IMR-90 (cell line): ENCODE data around the gene ARFGAP3. TPM values are rescaled to one million over a fixed set of nuclear protein-coding genes. Genes with fewer than 3 reads are reported as not detected.

Source experiments
- ATAC-seq: fragments of 200-7000 bp; cut with Tn5 transposase; 2 replicates; pipeline ENCODE4 v1.9.1; 2020; ENCODE audit warnings: low read depth, mild to moderate bottlenecking, moderate library complexity
- BruUV-seq: library from RNA; stranded (reverse); fragments of 400-500 nt; replicated peaks from 2 replicates; lab custom pipeline; 2021; lab: Mats Ljungman, UMichigan
- CTCF ChIA-PET: fragments of 300-600 bp; formaldehyde crosslinking; extraction: SDS; loops from one replicate; lab custom pipeline; 2021; ENCODE audit warnings: antibody characterized with exemption; lab: Yijun Ruan, JAX
- POLR2A ChIA-PET: fragments of 300-600 bp; sonication (Branson Sonifier 250); formaldehyde crosslinking; loops from one replicate; lab custom pipeline; 2022; ENCODE audit warnings: antibody characterized with exemption; ENCODE audit not compliant: unreplicated experiment; lab: Charles Lee
- DNase-seq: peaks from one replicate; pipeline ENCODE4 v3.0.0; 2013
- H2AFZ ChIP-seq: replicated peaks from 2 replicates; pipeline ENCODE3; 2013; ENCODE audit warnings: low read length, mild to moderate bottlenecking; ENCODE audit not compliant: poor library complexity
- H2AK5ac ChIP-seq: 2 replicates; pipeline ENCODE4 v1.6.1; 2013; ENCODE audit warnings: low read depth, low read length, inconsistent platforms
- H2AK9ac ChIP-seq: replicated peaks from 2 replicates; pipeline ENCODE3; 2013; ENCODE audit warnings: mild to moderate bottlenecking, low read depth, low read length, moderate library complexity; ENCODE audit not compliant: poor library complexity
- H2BK120ac ChIP-seq: 2 replicates; pipeline ENCODE4 v1.6.1; 2013; ENCODE audit warnings: low read depth, low read length, inconsistent platforms
- H2BK15ac ChIP-seq: 3 replicates; pipeline ENCODE4 v1.6.1; 2013; ENCODE audit warnings: low read depth, low read length, inconsistent platforms
- H2BK20ac ChIP-seq: 2 replicates; pipeline ENCODE4 v1.6.1; 2013; ENCODE audit warnings: low read depth, mild to moderate bottlenecking, inconsistent platforms, low read length, moderate library complexity
- H2BK5ac ChIP-seq: 2 replicates; pipeline ENCODE4 v1.6.1; 2013; ENCODE audit warnings: mild to moderate bottlenecking, low read depth, low read length, inconsistent platforms; ENCODE audit not compliant: poor library complexity, severe bottlenecking
- H3K14ac ChIP-seq: replicated peaks from 2 replicates; pipeline ENCODE4 v1.6.1; 2013; ENCODE audit warnings: low read depth, low read length, inconsistent platforms
- H3K18ac ChIP-seq: 2 replicates; pipeline ENCODE4 v1.6.1; 2013; ENCODE audit warnings: low read depth, low read length, control low read depth
- H3K23ac ChIP-seq: 2 replicates; pipeline ENCODE4 v1.6.1; 2013; ENCODE audit warnings: low read depth, low read length, inconsistent platforms
- H3K27ac ChIP-seq: 2 replicates; pipeline ENCODE4 v1.5.1; 2013; ENCODE audit warnings: mild to moderate bottlenecking, control low read depth, low read length; ENCODE audit not compliant: insufficient read depth
- H3K27me3 ChIP-seq: 2 replicates; pipeline ENCODE4 v1.6.1; 2013; ENCODE audit warnings: low read length; ENCODE audit not compliant: control insufficient read depth, insufficient read depth
- H3K36me3 ChIP-seq: 2 replicates; pipeline ENCODE4 v1.6.1; 2013; ENCODE audit warnings: low read length, mixed read lengths; ENCODE audit not compliant: control insufficient read depth, insufficient read depth
- H3K4ac ChIP-seq: 2 replicates; pipeline ENCODE4 v1.6.1; 2013; ENCODE audit warnings: low read depth, low read length, inconsistent platforms
- H3K4me1 ChIP-seq: 2 replicates; pipeline ENCODE4 v1.6.1; 2013; ENCODE audit warnings: low read length, mixed read lengths; ENCODE audit not compliant: control insufficient read depth, insufficient read depth
- H3K4me2 ChIP-seq: 2 replicates; pipeline ENCODE4 v1.6.1; 2013; ENCODE audit warnings: low read depth, mild to moderate bottlenecking, control low read depth, low read length, moderate library complexity
- H3K4me3 ChIP-seq: 2 replicates; pipeline ENCODE4 v1.5.1; 2013; ENCODE audit warnings: low read depth, mild to moderate bottlenecking, control low read depth, low read length, moderate library complexity; ENCODE audit not compliant: insufficient read depth
- H3K56ac ChIP-seq: 2 replicates; pipeline ENCODE4 v1.6.1; 2013; ENCODE audit warnings: low read length, inconsistent platforms; ENCODE audit not compliant: insufficient read depth; ENCODE audit errors: extremely low read depth
- H3K79me1 ChIP-seq, 2 experiments: 2 replicates each; pipeline ENCODE4 v1.6.1; 2013; ENCODE audit warnings: low read length in 2 of 2, inconsistent platforms in 1 of 2, low read depth in 1 of 2
- H3K9ac ChIP-seq: 2 replicates; pipeline ENCODE4 v1.6.1; 2013; ENCODE audit warnings: low read depth, low read length, control low read depth
- H3K9me1 ChIP-seq: 2 replicates; pipeline ENCODE4 v1.6.1; 2013; ENCODE audit warnings: low read length, inconsistent platforms; ENCODE audit not compliant: insufficient read depth
- H3K9me3 ChIP-seq: 2 replicates; pipeline ENCODE4 v1.6.1; 2013; ENCODE audit warnings: low read length; ENCODE audit not compliant: control insufficient read depth, insufficient read depth
- H4K20me1 ChIP-seq: 2 replicates; pipeline ENCODE4 v1.6.1; 2013; ENCODE audit warnings: low read length, inconsistent platforms; ENCODE audit not compliant: insufficient read depth
- H4K5ac ChIP-seq: 2 replicates; pipeline ENCODE4 v1.6.1; 2013; ENCODE audit warnings: mild to moderate bottlenecking, low read depth, low read length, control low read depth
- H4K8ac ChIP-seq, 2 experiments: 2 replicates each; pipeline ENCODE4 v1.6.1; 2013; ENCODE audit warnings: low read depth in 2 of 2, low read length in 2 of 2, control low read depth in 1 of 2, inconsistent platforms in 1 of 2
- H4K91ac ChIP-seq: 2 replicates; pipeline ENCODE4 v1.6.1; 2013; ENCODE audit warnings: low read depth, low read length, inconsistent platforms; ENCODE audit not compliant: insufficient read depth
- BHLHE40 ChIP-seq: fragments of 150-350 bp; IDR thresholded peaks from 2 replicates; pipeline ENCODE4 v1.6.1; 2016; ENCODE audit warnings: mild to moderate bottlenecking, low read depth, low read length
- CHD1 ChIP-seq: IDR thresholded peaks from 2 replicates; pipeline ENCODE4 v1.6.1; 2012; ENCODE audit warnings: low read depth, low read length, improper control_type of control experiment
- FOS ChIP-seq: fragments of 150-350 bp; IDR thresholded peaks from 2 replicates; pipeline ENCODE4 v1.6.1; 2016; ENCODE audit warnings: low read depth, low read length
- MAFK ChIP-seq: IDR thresholded peaks from 2 replicates; pipeline ENCODE4 v1.6.1; 2012; ENCODE audit warnings: low read depth, low read length, improper control_type of control experiment
- MXI1 ChIP-seq: IDR thresholded peaks from 2 replicates; pipeline ENCODE4 v1.6.1; 2012; ENCODE audit warnings: low read depth, mild to moderate bottlenecking, low read length, moderate library complexity, borderline replicate concordance
- NFE2L2 ChIP-seq: fragments of 150-350 bp; IDR thresholded peaks from 2 replicates; pipeline ENCODE4 v1.6.1; 2016; ENCODE audit warnings: low read depth, mild to moderate bottlenecking, low read length
- POLR2A ChIP-seq: IDR thresholded peaks from 2 replicates; pipeline ENCODE4 v1.6.1; 2012; ENCODE audit warnings: mild to moderate bottlenecking, low read depth, low read length
- RCOR1 ChIP-seq: IDR thresholded peaks from 2 replicates; pipeline ENCODE4 v1.6.1; 2012; ENCODE audit warnings: mild to moderate bottlenecking, low read length, improper control_type of control experiment; ENCODE audit not compliant: insufficient replicate concordance
- RFX5 ChIP-seq: IDR thresholded peaks from 2 replicates; pipeline ENCODE4 v1.8.0; 2012; ENCODE audit warnings: low read depth, mild to moderate bottlenecking, low read length, moderate library complexity
- SMC3 ChIP-seq: fragments of 150-350 bp; IDR thresholded peaks from 2 replicates; pipeline ENCODE4 v1.6.1; 2016; ENCODE audit warnings: low read depth, mild to moderate bottlenecking, antibody characterized with exemption, low read length, moderate library complexity
- WGBS, 2 experiments: methylation state at CpG; one replicate each; pipeline versions ENCODE4 v1.1.5 to v1.1.7; 2013; ENCODE audit warnings: missing lambda C conversion rate in 2 of 2; ENCODE audit not compliant: insufficient read length in 1 of 2; ENCODE audit errors: extremely low coverage in 2 of 2; 5-methylcytosine and 5-hydroxymethylcytosine counted together
- dilution Hi-C: fragments of 300-500 bp; cut with HindIII; formaldehyde crosslinking; loops from one replicate; pipeline ENCODE4 v1.14.3; 2018; ENCODE audit warnings: low sequenced_read_pairs; ENCODE audit not compliant: unreplicated experiment
- in situ Hi-C: fragments of 300-500 bp; cut with MboI; formaldehyde crosslinking; loops from 3 replicates; pipeline ENCODE4 v1.14.3; 2019; ENCODE audit warnings: low sequenced_read_pairs, inconsistent platforms, mixed read lengths
- intact Hi-C: fragments of 100-400 bp; cut with micrococcal nuclease; formaldehyde crosslinking; loops from 2 replicates; pipeline ENCODE4 v1.10.0; 2022
- polyA plus RNA-seq, 3 experiments: library from polyadenylated mRNA; depleted of rRNA; stranded (reverse); fragments of >200 nt; gene quantifications; 2 replicates each; pipeline ENCODE4 v1.2.3, GENCODE V29; 2012; ENCODE audit warnings: low replicate concordance in 1 of 3
- total RNA-seq: library from RNA; depleted of rRNA; stranded (reverse); fragments of >200 nt; gene quantifications from 2 replicates; pipeline ENCODE4 v1.2.3, GENCODE V29; 2012
- TF ChIP-seq, protein P1 (sequence below): fragments of 150-350 bp; IDR thresholded peaks from 2 replicates; pipeline ENCODE4 v1.6.1; 2017; ENCODE audit warnings: mild to moderate bottlenecking, antibody characterized with exemption, low read length, low read depth
- TF ChIP-seq, protein P2 (sequence below): conservative IDR thresholded peaks from 2 replicates; pipeline ENCODE4 v1.5.1; 2012; ENCODE audit warnings: mild to moderate bottlenecking, low read depth, low read length, improper control_type of control experiment

The ARFGAP3 gene
- total and polyA plus RNA-seq, 2 of the 4 experiments (the other 2 are of a cell fraction): 50.0 to 70.1 TPM

DNA sequence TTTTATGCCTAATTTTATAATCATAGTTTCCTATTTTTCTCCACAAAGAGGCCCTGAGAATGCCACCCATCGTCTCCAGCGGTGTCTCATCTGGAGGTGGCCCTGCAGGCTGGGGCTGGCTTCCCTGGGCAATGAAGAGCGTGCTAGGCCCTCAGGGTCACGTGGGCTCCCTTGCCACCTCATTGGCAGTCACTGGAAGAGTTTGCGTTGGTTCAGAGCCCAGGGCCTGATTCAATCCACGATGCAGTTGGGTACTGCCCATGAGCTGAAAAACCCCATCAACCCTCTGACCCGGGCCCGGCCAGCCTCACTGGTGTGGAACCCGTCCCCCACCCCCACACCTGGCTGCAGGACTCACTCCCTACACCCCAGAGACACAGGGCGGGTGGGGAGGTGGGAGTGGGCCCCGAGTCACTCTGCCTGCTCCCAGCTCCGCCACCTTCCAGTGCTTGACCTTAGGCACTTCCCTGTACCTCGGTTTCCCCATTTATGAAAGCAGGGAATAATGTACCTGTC is 93.0 kb downstream of the ARFGAP3 start:
- no peak for ATAC-seq
- ChIA-PET CTCF (no interaction called here), POLR2A (no interaction called here)
- H4K5ac ChIP-seq: no peak overlapping the region
- no peak for DNase-seq
- no peak overlapping the region for H2AFZ ChIP-seq
- peaks cover 19% of the 10 kb centered on the region for H3K9me1 ChIP-seq
- no peak overlapping the region for H3K4ac ChIP-seq
- no peak overlapping the region for H2BK5ac ChIP-seq
- intact Hi-C loops: no loop called here
- H3K14ac ChIP-seq: no peak overlapping the region
- TF ChIP-seq NFE2L2 (no peak), CHD1 (no peak), RFX5 (no peak), MAFK (no peak), FOS (no peak), RCOR1 (no peak), POLR2A (no peak), BHLHE40 (no peak), SMC3 (no peak), MXI1 (no peak)
- TF ChIP-seq, protein P1, sequence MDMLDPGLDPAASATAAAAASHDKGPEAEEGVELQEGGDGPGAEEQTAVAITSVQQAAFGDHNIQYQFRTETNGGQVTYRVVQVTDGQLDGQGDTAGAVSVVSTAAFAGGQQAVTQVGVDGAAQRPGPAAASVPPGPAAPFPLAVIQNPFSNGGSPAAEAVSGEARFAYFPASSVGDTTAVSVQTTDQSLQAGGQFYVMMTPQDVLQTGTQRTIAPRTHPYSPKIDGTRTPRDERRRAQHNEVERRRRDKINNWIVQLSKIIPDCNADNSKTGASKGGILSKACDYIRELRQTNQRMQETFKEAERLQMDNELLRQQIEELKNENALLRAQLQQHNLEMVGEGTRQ: no peak
- TF ChIP-seq, protein P2, sequence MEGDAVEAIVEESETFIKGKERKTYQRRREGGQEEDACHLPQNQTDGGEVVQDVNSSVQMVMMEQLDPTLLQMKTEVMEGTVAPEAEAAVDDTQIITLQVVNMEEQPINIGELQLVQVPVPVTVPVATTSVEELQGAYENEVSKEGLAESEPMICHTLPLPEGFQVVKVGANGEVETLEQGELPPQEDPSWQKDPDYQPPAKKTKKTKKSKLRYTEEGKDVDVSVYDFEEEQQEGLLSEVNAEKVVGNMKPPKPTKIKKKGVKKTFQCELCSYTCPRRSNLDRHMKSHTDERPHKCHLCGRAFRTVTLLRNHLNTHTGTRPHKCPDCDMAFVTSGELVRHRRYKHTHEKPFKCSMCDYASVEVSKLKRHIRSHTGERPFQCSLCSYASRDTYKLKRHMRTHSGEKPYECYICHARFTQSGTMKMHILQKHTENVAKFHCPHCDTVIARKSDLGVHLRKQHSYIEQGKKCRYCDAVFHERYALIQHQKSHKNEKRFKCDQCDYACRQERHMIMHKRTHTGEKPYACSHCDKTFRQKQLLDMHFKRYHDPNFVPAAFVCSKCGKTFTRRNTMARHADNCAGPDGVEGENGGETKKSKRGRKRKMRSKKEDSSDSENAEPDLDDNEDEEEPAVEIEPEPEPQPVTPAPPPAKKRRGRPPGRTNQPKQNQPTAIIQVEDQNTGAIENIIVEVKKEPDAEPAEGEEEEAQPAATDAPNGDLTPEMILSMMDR: no peak
- H2BK15ac ChIP-seq: no peak overlapping the region
- H3K27ac ChIP-seq: no peak overlapping the region
- H4K8ac ChIP-seq: no peak overlapping the region
- no peak overlapping the region for H2AK9ac ChIP-seq
- H3K18ac ChIP-seq: no peak overlapping the region
- no peaks in the 10 kb centered on the region for H4K20me1 ChIP-seq
- WGBS, 2 experiments: 78% methylated on average over 5 of the region's 13 CpGs; no CpG with 5 or more reads in 1 of the 2 experiments
- 0 out of 2 replicates have a peak overlapping the region, but pooled peaks have one; percentile 32 for H2BK120ac ChIP-seq
- H2AK5ac ChIP-seq: peak overlapping the region; percentile 39
- no peak overlapping the region for H3K56ac ChIP-seq
- in situ Hi-C loops: no loop called here
- no peaks in the 10 kb centered on the region for H3K79me1 ChIP-seq
- H3K36me3 ChIP-seq: no peaks in the 10 kb centered on the region
- no peak overlapping the region for H3K23ac ChIP-seq
- H3K4me1 ChIP-seq: peaks cover 13% of the 10 kb centered on the region
- no TSS peak for BruUV-seq
- no peak overlapping the region for H4K91ac ChIP-seq
- no peak overlapping the region for H3K9ac ChIP-seq
- H2BK20ac ChIP-seq: no peak overlapping the region
- H3K4me3 ChIP-seq: no peak overlapping the region
- H3K9me3 ChIP-seq: no peaks in the 10 kb centered on the region
- H3K4me2 ChIP-seq: no peak overlapping the region
- no peaks in the 10 kb centered on the region for H3K27me3 ChIP-seq
- dilution Hi-C loops: no loop called here
